ENCODE measurements around the gene UBAC2. TPM values are rescaled to one million over a fixed set of nuclear protein-coding genes. Genes with fewer than 3 reads are reported as not detected.

The UBAC2 gene
- total and polyA plus RNA-seq, 2 of the 8 experiments (the other 6 are each of a cell fraction or from before 2014, with no cell fraction given), result 75.9 to 76.9 TPM

- Histone ChIP-seq H3K14ac (ENCODE audit: insufficient read length) (no peak overlapping the region), H4K20me1 (replicated peaks in 1 of 2; ENCODE audit: control insufficient read depth in 1 of 2, insufficient read depth in 2 of 2, low read length in 2 of 2) (no peaks in the 10 kb centered on the region), H2AFZ (ENCODE audit: low read length) (no peak overlapping the region), H3K23me2 (ENCODE audit: low read depth, low read length) (no peaks in the 10 kb centered on the region), H3K4me3 (ENCODE audit: extremely low read depth in 1 of 4, insufficient read depth in 2 of 4, low read depth in 3 of 4, low read length in 4 of 4) (no peak overlapping the region), H3K4me2 (ENCODE audit: insufficient read depth in 1 of 2, low read depth in 2 of 2, low read length in 2 of 2) (no peak overlapping the region), H4K91ac (replicated peaks; ENCODE audit: insufficient read length, low read length) (no peak overlapping the region), H3K4ac (replicated peaks; ENCODE audit: insufficient read length, low read depth, low read length) (no peak overlapping the region), H3K9me3 (ENCODE audit: insufficient read depth in 2 of 2, low read depth in 1 of 2, low read length in 1 of 2) (no peaks in the 10 kb centered on the region), H2BK15ac (ENCODE audit: low read length) (no peak overlapping the region), H3K36me3 (ENCODE audit: control insufficient read depth in 2 of 4, insufficient read depth in 4 of 4, low read length in 3 of 4) (peaks cover 0 to 1% (median 0%) of the 10 kb centered on the region in 4 experiments; a peak in 1 of 8 replicates), H3K56ac (replicated peaks; ENCODE audit: insufficient read length, low read depth, low read length) (no peak overlapping the region), H3K23ac (ENCODE audit: insufficient read length) (no peak overlapping the region), H3K27me3 (replicated peaks in 1 of 4; ENCODE audit: control insufficient read depth in 3 of 4, extremely low read depth in 1 of 4, insufficient read depth in 3 of 4, low read length in 3 of 4) (no peaks in the 10 kb centered on the region), H4K8ac (ENCODE audit: extremely low read depth, insufficient read depth, low read length) (no peak overlapping the region), H3K79me2 (ENCODE audit: control insufficient read depth in 1 of 2, insufficient read depth in 2 of 2, low read length in 2 of 2) (no peaks in the 10 kb centered on the region), H3K27ac (ENCODE audit: low read depth, low read length) (no peak overlapping the region), H3K4me1 (replicated peaks in 1 of 4; ENCODE audit: control insufficient read depth in 3 of 4, insufficient read depth in 4 of 4, low read length in 3 of 4) (peaks cover 0 to 3% (median 1%) of the 10 kb centered on the region in 4 experiments; a peak in 2 of 7 replicates), H2BK5ac (ENCODE audit: low read depth, low read length) (no peak overlapping the region), H3K79me1 (ENCODE audit: low read depth, low read length) (no peaks in the 10 kb centered on the region), H2BK20ac (ENCODE audit: low read length) (no peak overlapping the region), H2AK5ac (ENCODE audit: low read depth, low read length) (no peak overlapping the region), H3K9ac (replicated peaks in 1 of 4; ENCODE audit: extremely low read depth in 1 of 4, low read depth in 3 of 4, low read length in 3 of 4) (no peak overlapping the region), H2BK120ac (replicated peaks; ENCODE audit: low read depth, low read length) (no peak overlapping the region), H2BK12ac (ENCODE audit: low read depth, low read length) (no peak overlapping the region), H4K5ac (ENCODE audit: insufficient read length, low read depth, low read length) (no peak overlapping the region), H3K18ac (ENCODE audit: extremely low read depth, low read length) (no peak overlapping the region)
- WGBS, 2 experiments (ENCODE audit: extremely low coverage in 1 of 2, insufficient coverage in 1 of 2, insufficient read length in 1 of 2, insufficient replicate concordance in 2 of 2, low coverage in 1 of 2, low lambda C conversion rate in 2 of 2, missing lambda C conversion rate in 1 of 2), result 92% methylated on average over 2 of the region's 2 CpGs; no CpG with 5 or more reads in 1 of the 2 experiments
- CTCF ChIA-PET (ENCODE audit: partially characterized antibody), result interaction anchor here (0.8 to 1.7 kb wide), 10 partner anchors 8 to 507 kb away, joined by 3 to 5 read pairs (median 3); no protein-coding TSS in a partner anchor
- POLR2A ChIA-PET (ENCODE audit: partially characterized antibody), result interaction anchor here (0.8 kb wide), 1 partner anchor 126 kb away, joined by 3 read pairs; no protein-coding TSS in a partner anchor
- DNase-seq (ENCODE audit: low read depth in 1 of 2, low spot score in 2 of 2), result no peak
- FAIRE-seq, result no peak
- TF ChIP-seq MAFK (IDR thresholded peaks at IDR 0.05; ENCODE audit: low read depth, low read length), result peak; percentile 77
- TF ChIP-seq MAX (IDR thresholded peaks at IDR 0.05), result no peak
Observed at GRCh38 chr13:99335087-99335486, 134.4 kb downstream of the UBAC2 start.
